Peyer's patch (tissue), 4 donors: ENCODE data around the gene DND1.

Source experiments
- POLR2A ChIP-seq, 2 donors: fragments of 450-650 bp; IDR thresholded peaks; one replicate each; pipeline ENCODE4 v1.5.1; 2017; ENCODE audit warnings: antibody characterized with exemption in 2 of 2, mild to moderate bottlenecking in 2 of 2, moderate library complexity in 2 of 2
- TF ChIP-seq, protein P1 (sequence below), 6 experiments: fragments of 450-650 bp in 4 of 6; fragments of 200-600 bp in 2 of 6; sonication (generic) in 1 of 6; IDR thresholded peaks; one replicate each; pipeline ENCODE4 v1.5.1; 2017 to 2019; ENCODE audit warnings: antibody characterized with exemption in 6 of 6, mild to moderate bottlenecking in 3 of 6, moderate library complexity in 1 of 6

DNA sequence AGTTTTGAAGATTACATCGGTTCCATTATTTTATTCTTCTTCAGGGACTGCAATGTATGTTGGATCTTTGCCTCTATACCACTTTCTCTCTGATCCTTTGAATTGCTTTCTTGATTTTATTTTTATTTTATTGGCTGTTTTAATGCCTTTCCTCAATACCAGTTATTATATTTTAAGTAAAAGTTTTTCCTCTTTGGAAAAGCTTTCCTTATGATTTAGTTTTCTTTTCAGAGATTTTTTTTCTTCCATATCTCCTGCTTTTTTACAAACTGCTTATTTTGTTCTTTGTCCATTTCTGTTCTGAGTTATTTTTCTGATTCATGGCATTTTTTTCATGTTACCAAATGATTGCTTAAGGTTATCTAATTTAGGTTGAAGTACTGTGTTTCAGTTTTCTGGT, 38.4 kb upstream of the DND1 start:
- TF ChIP-seq, protein P1, sequence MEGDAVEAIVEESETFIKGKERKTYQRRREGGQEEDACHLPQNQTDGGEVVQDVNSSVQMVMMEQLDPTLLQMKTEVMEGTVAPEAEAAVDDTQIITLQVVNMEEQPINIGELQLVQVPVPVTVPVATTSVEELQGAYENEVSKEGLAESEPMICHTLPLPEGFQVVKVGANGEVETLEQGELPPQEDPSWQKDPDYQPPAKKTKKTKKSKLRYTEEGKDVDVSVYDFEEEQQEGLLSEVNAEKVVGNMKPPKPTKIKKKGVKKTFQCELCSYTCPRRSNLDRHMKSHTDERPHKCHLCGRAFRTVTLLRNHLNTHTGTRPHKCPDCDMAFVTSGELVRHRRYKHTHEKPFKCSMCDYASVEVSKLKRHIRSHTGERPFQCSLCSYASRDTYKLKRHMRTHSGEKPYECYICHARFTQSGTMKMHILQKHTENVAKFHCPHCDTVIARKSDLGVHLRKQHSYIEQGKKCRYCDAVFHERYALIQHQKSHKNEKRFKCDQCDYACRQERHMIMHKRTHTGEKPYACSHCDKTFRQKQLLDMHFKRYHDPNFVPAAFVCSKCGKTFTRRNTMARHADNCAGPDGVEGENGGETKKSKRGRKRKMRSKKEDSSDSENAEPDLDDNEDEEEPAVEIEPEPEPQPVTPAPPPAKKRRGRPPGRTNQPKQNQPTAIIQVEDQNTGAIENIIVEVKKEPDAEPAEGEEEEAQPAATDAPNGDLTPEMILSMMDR (IDR thresholded peaks at IDR 0.05) = no peak
- no peak for TF ChIP-seq POLR2A (IDR thresholded peaks at IDR 0.05)
